Endothelial cell of coronary artery (primary cell): ENCODE measurements around the gene SUSD4. TPM values are rescaled to one million over a fixed set of nuclear protein-coding genes. Genes with fewer than 3 reads are reported as not detected.

Experiments
- total RNA-seq: library from RNA; depleted of rRNA; stranded (reverse); fragments of >200 nt; gene quantifications from 2 replicates; pipeline ENCODE4 v1.2.3, GENCODE V29; 2014

The SUSD4 gene
- under 0.01 TPM in 1 of 2 replicates, not detected in the other for total RNA-seq

GRCh38 chr1:223363856-223364684 lies at the start of gene SUSD4:
Gene SUSD4 (minus strand): TSS chr1:223364176. CDS start chr1:223363425, 751 bp downstream.

GRCh38 chr1:223393275-223394214 lies 29.6 kb upstream of the SUSD4 start, which contains the start of gene CCDC185:
Gene CCDC185 (plus strand): TSS chr1:223393415. CDS start chr1:223393476, 61 bp downstream.

Other genes with a start within 250 kb of the SUSD4 start
- 0.09 TPM in 2 replicates for gene TLR5, start 220.9 kb downstream of the SUSD4 start, total RNA-seq
- gene CCDC185, start 29.2 kb upstream of the SUSD4 start, total RNA-seq: not detected in 2 replicates